GM23338 (cell line): ENCODE results near the gene CALHM2. TPM values are rescaled to one million over a fixed set of nuclear protein-coding genes. Genes with fewer than 3 reads are reported as not detected.

Experiments
- ATAC-seq: fragments of 200-7000 bp; cut with Tn5 transposase; 3 replicates; pipeline ENCODE4 v1.9.1; 2020
- DNase-seq: peaks from one replicate; pipeline ENCODE4 v3.0.0-alpha.2; 2015; ENCODE audit warnings: low spot score
- H2AFZ ChIP-seq: fragments of 200-600 bp; sonication (generic); 2 replicates; pipeline ENCODE4 v1.8.0; 2016; ENCODE audit warnings: antibody characterized with exemption, mild to moderate bottlenecking, moderate library complexity
- H3F3A ChIP-seq: fragments of 200-600 bp; sonication (generic); replicated peaks from 2 replicates; pipeline ENCODE4 v1.8.0; 2017; ENCODE audit warnings: antibody characterized with exemption, mixed run types, low read depth
- H3K27ac ChIP-seq: fragments of 200-600 bp; sonication (generic); 2 replicates; pipeline ENCODE4 v1.6.1; 2016; ENCODE audit warnings: low read depth
- H3K27me3 ChIP-seq: fragments of 200-600 bp; sonication (generic); 2 replicates; pipeline ENCODE4 v1.8.0; 2016; ENCODE audit warnings: mild to moderate bottlenecking, mixed run types, moderate library complexity; ENCODE audit not compliant: insufficient read depth
- H3K36me3 ChIP-seq: fragments of 200-600 bp; sonication (generic); 2 replicates; pipeline ENCODE4 v1.8.0; 2016; ENCODE audit warnings: mild to moderate bottlenecking; ENCODE audit not compliant: insufficient read depth
- H3K4me1 ChIP-seq: fragments of 200-600 bp; sonication (generic); 2 replicates; pipeline ENCODE4 v1.8.0; 2016; ENCODE audit warnings: mild to moderate bottlenecking, moderate library complexity; ENCODE audit not compliant: insufficient read depth
- H3K4me2 ChIP-seq: fragments of 200-600 bp; sonication (generic); 2 replicates; pipeline ENCODE4 v1.7.1; 2017; ENCODE audit warnings: mixed run types
- H3K4me3 ChIP-seq: fragments of 200-600 bp; sonication (generic); 2 replicates; pipeline ENCODE4 v1.6.1; 2016; ENCODE audit warnings: mixed run types
- H3K79me2 ChIP-seq: fragments of 200-600 bp; sonication (generic); replicated peaks from 2 replicates; pipeline ENCODE4 v1.8.0; 2017; ENCODE audit warnings: mild to moderate bottlenecking; ENCODE audit not compliant: insufficient read depth
- H3K9me2 ChIP-seq: fragments of 200-600 bp; sonication (generic); 2 replicates; pipeline ENCODE4 v1.8.0; 2017; ENCODE audit not compliant: insufficient read depth
- H4K20me1 ChIP-seq: fragments of 200-600 bp; sonication (generic); replicated peaks from 2 replicates; pipeline ENCODE4 v1.8.0; 2017; ENCODE audit warnings: mild to moderate bottlenecking; ENCODE audit not compliant: insufficient read depth
- H3K27ac Mint-ChIP-seq: 2 replicates; pipeline ENCODE4 v1.8.0; 2020; ENCODE audit warnings: inconsistent platforms, mild to moderate bottlenecking, moderate library complexity, mixed read lengths
- H3K27me3 Mint-ChIP-seq: 3 replicates; pipeline ENCODE4 v1.8.0; 2022; ENCODE audit warnings: low read depth, mild to moderate bottlenecking, moderate library complexity, mixed read lengths, inconsistent platforms; ENCODE audit not compliant: insufficient read depth, poor library complexity
- H3K36me3 Mint-ChIP-seq: 3 replicates; pipeline ENCODE4 v1.8.0; 2021; ENCODE audit warnings: low read depth, mild to moderate bottlenecking, inconsistent platforms, moderate library complexity, mixed read lengths
- H3K4me1 Mint-ChIP-seq: 3 replicates; pipeline ENCODE4 v1.8.0; 2020; ENCODE audit warnings: mild to moderate bottlenecking, inconsistent platforms, mixed read lengths
- H3K4me3 Mint-ChIP-seq: 3 replicates; pipeline ENCODE4 v1.8.0; 2021; ENCODE audit warnings: moderate library complexity, mild to moderate bottlenecking, inconsistent platforms, mixed read lengths
- H3K9me3 Mint-ChIP-seq: 3 replicates; pipeline ENCODE4 v1.8.0; 2020; ENCODE audit warnings: moderate library complexity, mild to moderate bottlenecking, inconsistent platforms, mixed read lengths
- CREB1 ChIP-seq: fragments of 250-450 bp; sonication (Bioruptor Pico); IDR thresholded peaks from 2 replicates; pipeline ENCODE4 v1.5.0; 2020; ENCODE audit warnings: low read depth, mild to moderate bottlenecking, moderate library complexity
- CTCF ChIP-seq, 2 experiments: fragments of 200-600 bp in 1 of 2; sonication (generic) in 1 of 2; conservative IDR thresholded peaks; 2 replicates each; pipeline versions ENCODE4 v1.5.1 to v1.6.1; 2016 to 2017; ENCODE audit warnings: antibody characterized with exemption in 2 of 2, low read depth in 2 of 2, mild to moderate bottlenecking in 2 of 2, moderate library complexity in 1 of 2
- EZH2 ChIP-seq: fragments of 200-600 bp; sonication (generic); IDR thresholded peaks from one replicate; pipeline ENCODE4 v1.8.0; 2017; ENCODE audit warnings: antibody characterized with exemption, mild to moderate bottlenecking, low read depth; ENCODE audit not compliant: unreplicated experiment
- EZH2phosphoT487 ChIP-seq: fragments of 200-600 bp; sonication (generic); IDR thresholded peaks from one replicate; pipeline ENCODE4 v1.8.1; 2018; ENCODE audit warnings: antibody characterized with exemption; ENCODE audit not compliant: unreplicated experiment
- JUNB ChIP-seq: IDR thresholded peaks from one replicate; pipeline ENCODE4 v1.6.1; 2016; ENCODE audit warnings: antibody characterized with exemption; ENCODE audit not compliant: unreplicated experiment
- NANOG ChIP-seq: IDR thresholded peaks from 2 replicates; pipeline ENCODE4 v1.6.1; 2016; ENCODE audit warnings: antibody characterized with exemption, borderline replicate concordance
- POLR2AphosphoS5 ChIP-seq: IDR thresholded peaks from 2 replicates; pipeline ENCODE4 v1.6.1; 2016; ENCODE audit warnings: antibody characterized with exemption, low read depth
- STAT1 ChIP-seq: IDR thresholded peaks from one replicate; pipeline ENCODE4 v1.6.1; 2016; ENCODE audit warnings: antibody characterized with exemption; ENCODE audit not compliant: unreplicated experiment
- ZNF114 ChIP-seq: fragments of 250-450 bp; sonication (Bioruptor Pico); IDR thresholded peaks from 2 replicates; pipeline ENCODE4 v1.5.0; 2020; ENCODE audit warnings: mild to moderate bottlenecking, moderate library complexity
- ZNF331 ChIP-seq: fragments of 250-450 bp; sonication (Bioruptor Pico); IDR thresholded peaks from 2 replicates; pipeline ENCODE4 v1.5.0; 2020; ENCODE audit warnings: low read depth, mild to moderate bottlenecking, moderate library complexity
- ZNF462 ChIP-seq: fragments of 250-450 bp; sonication (Bioruptor Pico); IDR thresholded peaks from 2 replicates; pipeline ENCODE4 v1.5.0; 2020; ENCODE audit warnings: mild to moderate bottlenecking, moderate library complexity
- polyA plus RNA-seq: library from polyadenylated mRNA; unstranded; fragments of >200 nt; fragmentation: Nextera tagmentation; extraction: Ambion mirVana; gene quantifications from 2 replicates; pipeline ENCODE4 v1.2.1, GENCODE V29; 2016
- total RNA-seq: library from RNA; depleted of rRNA; stranded (reverse); fragments of >200 nt; shearing (Covaris generic); gene quantifications from 2 replicates; pipeline ENCODE4 v1.2.3, GENCODE V29; 2014
- TF ChIP-seq, protein P1 (sequence below): IDR thresholded peaks from 2 replicates; pipeline ENCODE4 v1.6.1; 2016; ENCODE audit warnings: antibody characterized with exemption
- TF ChIP-seq, protein P2 (sequence below): IDR thresholded peaks from one replicate; pipeline ENCODE4 v1.6.1; 2018; ENCODE audit warnings: antibody characterized with exemption; ENCODE audit not compliant: unreplicated experiment

CALHM2 gene
- total and polyA plus RNA-seq, 2 experiments from 2014 or later, result 2.1 to 2.2 TPM

DNA sequence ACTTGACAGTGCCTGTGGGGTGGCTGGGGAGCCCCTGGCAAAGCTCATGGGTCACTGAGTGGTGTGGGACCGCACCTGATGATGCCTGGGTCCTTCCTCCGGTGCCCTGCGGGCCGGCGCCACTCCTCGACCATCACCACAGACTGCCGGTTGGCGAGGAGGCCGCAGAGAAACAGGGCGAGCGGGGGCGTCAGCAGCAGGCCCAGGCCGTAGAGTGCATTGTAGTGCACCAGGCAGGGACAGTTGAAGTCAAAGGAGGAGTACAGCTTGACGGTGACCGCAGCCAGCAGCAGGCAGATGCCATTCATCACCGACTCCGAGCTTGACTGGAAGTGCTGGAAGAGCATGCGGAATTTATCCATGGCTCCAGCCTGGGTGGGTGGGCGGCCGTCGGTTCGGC lies 26.5 kb upstream of the CALHM2 start:
- Histone ChIP-seq H3K27ac (no peak overlapping the region), H4K20me1 (no peaks in the 10 kb centered on the region), H3K4me1 (no peaks in the 10 kb centered on the region), H3K9me2 (no peaks in the 10 kb centered on the region), H3F3A (no peaks in the 10 kb centered on the region), H3K4me3 (no peak overlapping the region), H3K79me2 (no peaks in the 10 kb centered on the region), H3K36me3 (no peaks in the 10 kb centered on the region), H3K27me3 (no peaks in the 10 kb centered on the region), H3K4me2 (no peak overlapping the region), H2AFZ (no peak overlapping the region)
- TF ChIP-seq NANOG (no peak), POLR2AphosphoS5 (no peak), CTCF (conservative IDR thresholded peaks at IDR 0.05; ENCODE audit: low read depth in 2 of 2) (no peak), ZNF462 (CRISPR knock-in tag) (no peak), EZH2phosphoT487 (no peak), EZH2 (no peak), JUNB (no peak), ZNF331 (CRISPR knock-in tag) (no peak), ZNF114 (no peak), CREB1 (CRISPR knock-in tag) (no peak), STAT1 (no peak)
- TF ChIP-seq, protein P1, sequence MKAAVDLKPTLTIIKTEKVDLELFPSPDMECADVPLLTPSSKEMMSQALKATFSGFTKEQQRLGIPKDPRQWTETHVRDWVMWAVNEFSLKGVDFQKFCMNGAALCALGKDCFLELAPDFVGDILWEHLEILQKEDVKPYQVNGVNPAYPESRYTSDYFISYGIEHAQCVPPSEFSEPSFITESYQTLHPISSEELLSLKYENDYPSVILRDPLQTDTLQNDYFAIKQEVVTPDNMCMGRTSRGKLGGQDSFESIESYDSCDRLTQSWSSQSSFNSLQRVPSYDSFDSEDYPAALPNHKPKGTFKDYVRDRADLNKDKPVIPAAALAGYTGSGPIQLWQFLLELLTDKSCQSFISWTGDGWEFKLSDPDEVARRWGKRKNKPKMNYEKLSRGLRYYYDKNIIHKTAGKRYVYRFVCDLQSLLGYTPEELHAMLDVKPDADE, result no peak
- TF ChIP-seq, protein P2, sequence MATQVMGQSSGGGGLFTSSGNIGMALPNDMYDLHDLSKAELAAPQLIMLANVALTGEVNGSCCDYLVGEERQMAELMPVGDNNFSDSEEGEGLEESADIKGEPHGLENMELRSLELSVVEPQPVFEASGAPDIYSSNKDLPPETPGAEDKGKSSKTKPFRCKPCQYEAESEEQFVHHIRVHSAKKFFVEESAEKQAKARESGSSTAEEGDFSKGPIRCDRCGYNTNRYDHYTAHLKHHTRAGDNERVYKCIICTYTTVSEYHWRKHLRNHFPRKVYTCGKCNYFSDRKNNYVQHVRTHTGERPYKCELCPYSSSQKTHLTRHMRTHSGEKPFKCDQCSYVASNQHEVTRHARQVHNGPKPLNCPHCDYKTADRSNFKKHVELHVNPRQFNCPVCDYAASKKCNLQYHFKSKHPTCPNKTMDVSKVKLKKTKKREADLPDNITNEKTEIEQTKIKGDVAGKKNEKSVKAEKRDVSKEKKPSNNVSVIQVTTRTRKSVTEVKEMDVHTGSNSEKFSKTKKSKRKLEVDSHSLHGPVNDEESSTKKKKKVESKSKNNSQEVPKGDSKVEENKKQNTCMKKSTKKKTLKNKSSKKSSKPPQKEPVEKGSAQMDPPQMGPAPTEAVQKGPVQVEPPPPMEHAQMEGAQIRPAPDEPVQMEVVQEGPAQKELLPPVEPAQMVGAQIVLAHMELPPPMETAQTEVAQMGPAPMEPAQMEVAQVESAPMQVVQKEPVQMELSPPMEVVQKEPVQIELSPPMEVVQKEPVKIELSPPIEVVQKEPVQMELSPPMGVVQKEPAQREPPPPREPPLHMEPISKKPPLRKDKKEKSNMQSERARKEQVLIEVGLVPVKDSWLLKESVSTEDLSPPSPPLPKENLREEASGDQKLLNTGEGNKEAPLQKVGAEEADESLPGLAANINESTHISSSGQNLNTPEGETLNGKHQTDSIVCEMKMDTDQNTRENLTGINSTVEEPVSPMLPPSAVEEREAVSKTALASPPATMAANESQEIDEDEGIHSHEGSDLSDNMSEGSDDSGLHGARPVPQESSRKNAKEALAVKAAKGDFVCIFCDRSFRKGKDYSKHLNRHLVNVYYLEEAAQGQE, result no peak
- ATAC-seq (no peak), DNase-seq (no peak)
- Mint-ChIP-seq H3K27me3 (peaks cover 13% of the 10 kb centered on the region), H3K4me1 (peaks cover 15% of the 10 kb centered on the region), H3K27ac (no peak overlapping the region), H3K4me3 (no peak overlapping the region), H3K36me3 (no peaks in the 10 kb centered on the region), H3K9me3 (no peaks in the 10 kb centered on the region)
